Fibroblast of lung (primary cell): Measurements from ENCODE around the gene ACOXL.

Experiments used
- CTCF ChIP-seq, 2 donors: IDR thresholded peaks in 1 of 2; conservative IDR thresholded peaks in 1 of 2; 1 replicate in 1 of 2; 2 replicates in 1 of 2; pipeline ENCODE4 v1.5.1; 2011 to 2012; ENCODE audit warnings: low read length in 2 of 2, control low read depth in 1 of 2, inconsistent platforms in 1 of 2, low read depth in 1 of 2, mild to moderate bottlenecking in 1 of 2
- EZH2 ChIP-seq: IDR thresholded peaks from 2 replicates; pipeline ENCODE4 v1.5.1; 2012; ENCODE audit warnings: low read length, control low read depth, mild to moderate bottlenecking; ENCODE audit errors: missing control alignments

- TF ChIP-seq CTCF (conservative IDR thresholded peaks at IDR 0.05 in 1 of 2, IDR thresholded peaks at IDR 0.05 in 1 of 2; ENCODE audit: low read depth in 1 of 2, low read length in 2 of 2) (no peak), EZH2 (no peak)
These were observed 165.6 kb downstream of the ACOXL start for GRCh38 chr2:110897966-110898365.
